ENCODE results near the gene FBXO7.

GRCh38 chr22:32512267-32512982 is 37.8 kb downstream of the FBXO7 start:
- TF ChIP-seq CTCF (IDR thresholded peaks at IDR 0.05) (no peak), POLR2A (IDR thresholded peaks at IDR 0.05) (no peak)

All from heart left ventricle (tissue), 13 donors.